Heart right ventricle (tissue), 16 donors: ENCODE measurements around the gene TRABD2A. TPM values are rescaled to one million over a fixed set of nuclear protein-coding genes. Genes with fewer than 3 reads are reported as not detected.

Experiments used
- ATAC-seq, 8 donors: fragments of 200-7000 bp; cut with Tn5 transposase; one replicate each; pipeline ENCODE4 v1.9.1; 2020; ENCODE audit warnings: mild to moderate bottlenecking in 8 of 8, moderate library complexity in 8 of 8, moderate number of reproducible peaks in 1 of 8
- DNase-seq, 2 donors: peaks; one replicate each; pipeline ENCODE4 v3.0.0-alpha.2; 2020
- H3K27ac ChIP-seq, 10 donors: fragments of 200-600 bp; sonication (generic) in 2 of 10; one replicate each; pipeline versions ENCODE4 v1.5.0 to v1.8.0; 2020 to 2022; ENCODE audit warnings: mild to moderate bottlenecking in 3 of 10
- H3K27me3 ChIP-seq, 7 donors: fragments of 200-600 bp; one replicate each; pipeline ENCODE4 v1.8.0; 2021 to 2022; ENCODE audit warnings: mild to moderate bottlenecking in 2 of 7
- H3K36me3 ChIP-seq, 9 donors: fragments of 200-600 bp; sonication (generic) in 1 of 9; one replicate each; pipeline versions ENCODE4 v1.5.0 to v1.8.0; 2020 to 2022; ENCODE audit warnings: mild to moderate bottlenecking in 2 of 9
- H3K4me1 ChIP-seq, 9 donors: fragments of 200-600 bp; sonication (generic) in 1 of 9; one replicate each; pipeline versions ENCODE4 v1.5.0 to v1.8.0; 2020 to 2022; ENCODE audit warnings: mild to moderate bottlenecking in 4 of 9
- H3K4me3 ChIP-seq, 10 donors: fragments of 200-600 bp; sonication (generic) in 2 of 10; one replicate each; pipeline versions ENCODE4 v1.5.0 to v1.8.0; 2020 to 2022; ENCODE audit warnings: mild to moderate bottlenecking in 7 of 10, moderate library complexity in 2 of 10
- H3K9me3 ChIP-seq, 11 donors: fragments of 200-600 bp in 10 of 11; sonication (generic) in 2 of 11; one replicate each; pipeline versions ENCODE4 v1.5.0 to v1.8.0; 2013 to 2022; ENCODE audit warnings: mild to moderate bottlenecking in 2 of 11, control low read depth in 1 of 11, moderate library complexity in 1 of 11
- CTCF ChIP-seq, 9 donors: fragments of 200-600 bp; sonication (generic) in 2 of 9; IDR thresholded peaks; one replicate each; pipeline versions ENCODE4 v1.5.0 to v1.8.0; 2021 to 2022; ENCODE audit warnings: antibody characterized with exemption in 9 of 9, mild to moderate bottlenecking in 5 of 9, moderate library complexity in 1 of 9
- WGBS, 2 donors: extraction: QIAGEN DNeasy Blood & Tissue Kit; methylation state at CpG; one replicate each; pipeline ENCODE4 v1.1.7; 2013; ENCODE audit warnings: inconsistent platforms in 1 of 2; 5-methylcytosine and 5-hydroxymethylcytosine counted together
- intact Hi-C, 10 donors: fragments of 100-400 bp; cut with DNase I; formaldehyde crosslinking; loops; one replicate each; pipeline versions ENCODE4 v1.11.1 to v1.14.2; 2022
- polyA plus RNA-seq, 2 donors: library from polyadenylated mRNA; stranded (reverse); fragments of 200-250 nt; gene quantifications; one replicate each; pipeline ENCODE4 v1.2.3, GENCODE V29; 2013
- total RNA-seq, 10 donors: library from RNA; stranded (reverse); fragmentation: NEBNext Ultra II Directional in 3 of 10; extraction: Animal tissue kit (Norgen Biotek cat#: 25700) in 3 of 10; gene quantifications; one replicate each; pipeline versions ENCODE4 v1.2.1 to v1.2.4, GENCODE V29; 2021 to 2023
- donor health status: Arrhythmogenic right ventricular cardiomyopathy.
- donor health status: ischemic (EF 13 %, LVEDD 7.1; RV severe dilation, severe dysfunction).
- donor health status: healthy with polysubstance abuse.
- donor health status: DM: no; HTN: yes; CAD: no.
- donor health status: DM: no; HTN: no; CAD: no.
- donor health status: ischemic (EF 25% LVEDD 6.9; RV normal size, moderate dysfunction).
- donor health status: ischemic (EF 25% LVEDD 5.7; RV mildly dilated, moderate dysfunction).
- donor health status: healthy.
- donor health status: DM: yes; HTN: yes; CAD: no.
- donor health status: Ischemic cardiomyopathy.
- donor health status: ischemic (EF 35%, LVEDD 5.7; RV mildly dilated, moderate dysfunction).
- donor health status: nonischemic (EF 11% LVEDD 7.7; RV severe dilation, severe dysfunction).
- donor health status: DM: yes; HTN: yes; CAD: no.
- donor health status: PGD.
- donor health status: ischemic (EF 29% LVEDD 5.4; RV normal size, mild dysfunction).
- donor health status: nonischemic (EF 23%, LVEDD 6.1; RV moderate dilation, normal function).

Gene TRABD2A
- total and polyA plus RNA-seq, 12 donors: 0.34 to 2.0 (median 0.68) TPM

- ATAC-seq (no peak), DNase-seq (no peak)
- no peaks in the 10 kb centered on the region for H3K36me3 ChIP-seq
- TF ChIP-seq CTCF (IDR thresholded peaks at IDR 0.05): peak in 2 of 9 donors; percentile 3 to 33
- intact Hi-C loops: loop anchor here in 8 of 10 donors (1.0 to 10.0 kb wide), 5 partner anchors 45 to 388 kb away; no protein-coding TSS in a partner anchor
- H3K4me1 ChIP-seq: peaks cover 8 to 30% (median 20%) of the 10 kb centered on the region in 9 donors
- H3K27me3 ChIP-seq: peaks cover 5 to 55% (median 26%) of the 10 kb centered on the region in 7 donors
- H3K4me3 ChIP-seq: peak overlapping the region in 6 of 10 donors; percentile 50 to 69 (median 57)
- WGBS, 2 donors: 61 to 63% methylated on average over 3 of the region's 3 CpGs
- H3K9me3 ChIP-seq: no peaks in the 10 kb centered on the region
- no peak overlapping the region for H3K27ac ChIP-seq
These were observed 1.5 kb upstream of the TRABD2A start for GRCh38 chr2:84882414-84882738.

GRCh38 chr2:84881581-84882413, 913 bp upstream of the TRABD2A start:
- Histone ChIP-seq H3K4me3 (peak overlapping the region; percentile 27 to 69 (median 55)), H3K36me3 (no peaks in the 10 kb centered on the region), H3K27ac (peak overlapping the region in 1 of 10 donors; percentile 71), H3K27me3 (peaks cover 5 to 55% (median 26%) of the 10 kb centered on the region in 7 donors), H3K9me3 (no peaks in the 10 kb centered on the region), H3K4me1 (peaks cover 8 to 30% (median 20%) of the 10 kb centered on the region in 9 donors)
- intact Hi-C loops: loop anchor here in 8 of 10 donors (1.0 to 10.0 kb wide), 5 partner anchors 46 to 387 kb away; no protein-coding TSS in a partner anchor
- TF ChIP-seq CTCF (IDR thresholded peaks at IDR 0.05): peak; percentile 47 to 84 (median 70)
- 1 to 2% methylated on average over 29 of the region's 29 CpGs for WGBS, 2 donors
- DNase-seq (peak; percentile 74 to 83), ATAC-seq (peak; percentile 68 to 92 (median 85))

- peaks cover 5 to 55% (median 26%) of the 10 kb centered on the region in 7 donors for H3K27me3 ChIP-seq
- intact Hi-C loops: loop anchor here in 7 of 10 donors (5.0 to 10.0 kb wide), 3 partner anchors 47 to 386 kb away; no protein-coding TSS in a partner anchor
- H3K36me3 ChIP-seq: no peaks in the 10 kb centered on the region
- H3K4me3 ChIP-seq: peak overlapping the region; percentile 27 to 69 (median 55)
- H3K4me1 ChIP-seq: peaks cover 8 to 30% (median 20%) of the 10 kb centered on the region in 9 donors
- DNase-seq (no peak), ATAC-seq (no peak)
- no peak for TF ChIP-seq CTCF (IDR thresholded peaks at IDR 0.05)
- H3K27ac ChIP-seq: peak overlapping the region in 1 of 10 donors; percentile 71
- no peaks in the 10 kb centered on the region for H3K9me3 ChIP-seq
- 1% methylated on average over 8 of the region's 8 CpGs for WGBS, 2 donors
These were observed 564 bp downstream of the TRABD2A start for GRCh38 chr2:84880395-84880644.

GRCh38 chr2:84879584-84880394, 1.1 kb downstream of the TRABD2A start:
- Histone ChIP-seq H3K4me1 (peaks cover 8 to 30% (median 20%) of the 10 kb centered on the region in 9 donors), H3K27ac (no peak overlapping the region), H3K4me3 (peak overlapping the region in 9 of 10 donors; percentile 44 to 69 (median 56)), H3K27me3 (peaks cover 5 to 55% (median 26%) of the 10 kb centered on the region in 7 donors), H3K9me3 (no peaks in the 10 kb centered on the region), H3K36me3 (no peaks in the 10 kb centered on the region)
- no peak for DNase-seq
- peak in 2 of 8 donors; percentile 5 to 8 for ATAC-seq
- intact Hi-C loops: loop anchor here in 8 of 10 donors (5.0 to 10.0 kb wide), 4 partner anchors 48 to 387 kb away; no protein-coding TSS in a partner anchor
- no peak for TF ChIP-seq CTCF (IDR thresholded peaks at IDR 0.05)
- WGBS, 2 donors: 7 to 8% methylated on average over 45 of the region's 45 CpGs
